ENCODE results near the gene STX7.

GRCh38 chr6:132494954-132495353 lies 18.0 kb downstream of the STX7 start:
- TF ChIP-seq PATZ1 (CRISPR knock-in tag; IDR thresholded peaks at IDR 0.05; ENCODE audit: borderline replicate concordance): no peak
- no peak for TF ChIP-seq RARB (CRISPR knock-in tag; IDR thresholded peaks at IDR 0.05)
- TF ChIP-seq BACH2 (CRISPR knock-in tag; IDR thresholded peaks at IDR 0.05; ENCODE audit: borderline replicate concordance): no peak

All from SK-N-SH treated with all-trans-retinoic acid at 6 μM for 48 hours (cell line).